Stimulated activated CD4-positive, alpha-beta T cell treated with anti-CD3 and anti-CD28 coated beads, Interleukin-1b, Interleukin-23, amount 100 ng/mL, for 48 hours (primary cell): ENCODE data around the gene NOB1.
A peak's percentile ranks its signal among the peaks of the same experiment; 100 is the strongest.

ENCODE experiments used
- DNase-seq: peaks from one replicate; pipeline ENCODE4 v3.0.0-alpha.2; 2020

Gene NOB1

GRCh38 chr16:69718111-69718764, 36.5 kb downstream of the NOB1 start:
- no peak for DNase-seq

DNA sequence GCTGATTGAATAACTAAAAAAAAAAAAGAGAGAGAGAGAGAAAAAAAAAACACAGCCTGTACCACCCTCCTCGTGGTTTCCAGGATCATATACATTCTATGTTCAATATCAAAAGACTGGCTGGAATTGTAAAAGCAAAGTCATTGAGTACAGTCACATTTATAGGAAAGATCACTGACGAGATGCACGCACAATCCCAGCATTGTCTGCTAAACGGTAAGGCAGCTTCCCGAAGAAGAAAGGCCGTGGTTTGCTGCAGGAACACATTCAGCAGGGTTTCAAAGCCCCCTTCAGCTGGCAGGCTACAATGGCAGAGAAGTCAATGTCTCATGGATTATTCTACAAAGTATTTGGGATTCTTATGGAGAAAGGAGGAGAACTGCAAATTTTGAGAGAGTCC, 37.7 kb downstream of the NOB1 start:
- no peak for DNase-seq

GRCh38 chr16:69712914-69713581, 41.7 kb downstream of the NOB1 start:
- DNase-seq, result no peak

GRCh38 chr16:69712277-69712676, 42.4 kb downstream of the NOB1 start:
- no peak for DNase-seq

DNA sequence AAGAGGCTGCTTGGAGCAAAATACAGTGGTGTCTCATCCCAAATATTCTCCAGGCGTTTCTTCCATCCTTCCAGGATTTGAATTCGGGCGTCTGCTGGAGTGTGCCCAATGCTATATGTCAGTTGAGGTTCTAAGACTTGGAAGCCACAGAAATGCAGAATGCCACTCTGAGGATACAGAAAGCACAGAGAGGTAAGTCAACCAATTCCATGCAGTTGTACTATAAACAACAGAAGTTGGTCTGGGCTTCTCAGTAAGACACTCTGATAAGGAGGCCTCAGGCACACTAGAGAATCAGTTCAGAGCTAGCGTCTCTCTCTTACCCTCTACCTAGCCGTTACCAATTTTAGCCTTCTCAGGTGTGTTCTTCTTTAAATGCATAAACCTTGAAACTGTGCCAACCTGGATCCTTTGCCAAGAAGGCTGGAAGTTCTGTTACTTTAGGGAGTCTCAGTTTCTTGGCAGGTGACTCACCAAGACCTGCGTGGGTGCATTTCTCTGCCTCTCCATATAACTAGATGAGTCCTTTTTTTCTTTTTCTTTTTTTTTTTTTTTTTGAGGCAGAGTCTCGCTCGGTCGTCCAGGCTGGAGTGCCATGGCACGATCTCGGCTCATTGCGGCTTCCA, 43.5 kb downstream of the NOB1 start:
- DNase-seq, result peak; percentile 24

- no peak for DNase-seq
These were observed 45.2 kb downstream of the NOB1 start for GRCh38 chr16:69709456-69710084.

DNA sequence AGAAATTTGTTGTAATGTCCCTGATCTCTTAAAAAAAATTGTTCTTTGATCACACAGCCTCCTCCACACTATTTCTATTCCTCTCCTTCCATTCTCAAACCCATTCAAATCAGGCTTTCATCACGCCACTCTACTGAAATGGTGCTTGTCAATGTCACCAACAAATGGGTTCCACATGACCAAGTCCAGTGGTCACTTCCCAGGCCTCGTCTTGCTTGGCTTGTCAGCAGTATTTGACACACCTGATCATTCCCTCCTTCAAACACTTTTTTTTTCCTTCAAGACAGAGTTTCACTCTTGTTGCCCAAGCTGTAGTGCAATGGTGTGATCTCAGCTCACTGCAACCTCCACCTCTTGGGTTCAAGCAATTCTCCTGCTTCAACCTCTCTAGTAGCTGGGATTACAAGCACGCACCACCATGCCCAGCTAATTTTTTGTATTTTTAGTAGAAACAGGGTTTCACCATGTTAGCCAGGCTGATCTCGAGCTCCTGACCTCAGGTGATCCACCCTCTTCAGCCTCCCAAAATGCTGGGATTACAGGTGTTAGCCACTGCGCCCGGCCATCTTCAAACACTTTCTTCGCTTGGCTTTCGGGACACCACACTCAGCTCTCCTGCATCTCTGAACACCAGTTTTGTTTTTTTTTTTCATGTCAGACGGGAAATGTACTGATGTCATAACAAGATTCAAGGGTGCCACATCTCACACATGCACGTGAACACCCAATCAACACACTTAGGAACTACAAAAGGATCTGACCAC, 46.6 kb downstream of the NOB1 start:
- DNase-seq, result no peak

GRCh38 chr16:69706975-69707340, 47.8 kb downstream of the NOB1 start:
- DNase-seq, result no peak

GRCh38 chr16:69706256-69706974, 48.3 kb downstream of the NOB1 start:
- DNase-seq, result no peak

DNA sequence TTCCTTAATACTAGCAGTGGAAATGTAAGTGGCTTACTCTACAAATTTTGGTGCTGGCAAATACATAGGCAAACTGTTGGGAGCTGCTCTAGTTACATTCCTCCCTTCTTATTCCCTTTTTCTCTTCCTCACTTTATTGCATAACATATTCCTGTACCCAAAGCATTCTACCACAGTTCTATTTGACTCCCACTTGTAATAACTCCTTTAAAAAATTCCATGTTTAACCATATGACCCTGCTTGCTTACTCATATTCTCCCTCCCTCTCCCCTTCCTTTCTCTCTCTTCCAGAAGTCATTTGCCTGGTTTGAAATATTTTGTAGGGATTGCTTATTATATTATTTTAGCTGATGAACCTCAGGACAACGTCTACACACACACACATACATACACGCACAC, 51.1 kb downstream of the NOB1 start:
- DNase-seq, result no peak

DNA sequence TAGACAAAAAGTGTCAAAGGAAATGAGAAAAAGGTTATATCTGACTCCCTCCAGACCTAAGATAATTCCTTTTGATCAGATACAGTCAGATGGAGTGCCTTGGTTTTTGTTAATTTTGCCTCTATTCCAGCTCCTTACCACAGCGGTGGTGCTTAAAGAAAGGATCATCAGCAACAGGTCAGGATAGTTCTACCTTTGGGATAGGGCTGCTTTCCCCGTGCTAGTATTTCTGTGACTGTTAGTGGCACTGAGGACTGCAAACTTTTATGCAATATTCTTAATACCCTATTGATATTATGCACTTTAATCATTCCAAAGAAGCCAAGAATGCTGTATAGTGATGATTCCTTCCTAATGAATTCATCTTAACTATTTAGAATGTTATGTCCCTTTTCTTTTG, 52.9 kb downstream of the NOB1 start:
- DNase-seq, result no peak

DNA sequence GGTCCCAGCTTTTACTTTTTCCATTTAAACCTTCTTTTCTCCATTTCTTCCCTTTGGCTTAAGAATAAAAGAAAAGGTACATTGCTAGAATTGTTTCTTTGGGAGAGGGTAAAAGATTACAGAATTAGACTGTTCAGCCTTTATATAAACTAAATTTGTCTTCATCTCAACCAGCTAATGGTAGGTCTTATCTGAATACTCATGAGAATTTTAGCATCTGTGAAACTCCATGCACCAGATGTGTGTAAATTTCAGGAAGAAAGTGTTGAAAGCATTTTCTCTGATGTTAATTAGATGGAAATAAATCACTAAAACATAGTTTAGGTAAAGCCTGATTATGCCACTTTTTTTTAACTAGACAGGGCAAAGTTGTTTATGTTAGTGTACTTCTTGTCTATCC, 53.3 kb downstream of the NOB1 start:
- DNase-seq, result no peak

- no peak for DNase-seq
These were observed 54.8 kb downstream of the NOB1 start for GRCh38 chr16:69699915-69700314.

DNA sequence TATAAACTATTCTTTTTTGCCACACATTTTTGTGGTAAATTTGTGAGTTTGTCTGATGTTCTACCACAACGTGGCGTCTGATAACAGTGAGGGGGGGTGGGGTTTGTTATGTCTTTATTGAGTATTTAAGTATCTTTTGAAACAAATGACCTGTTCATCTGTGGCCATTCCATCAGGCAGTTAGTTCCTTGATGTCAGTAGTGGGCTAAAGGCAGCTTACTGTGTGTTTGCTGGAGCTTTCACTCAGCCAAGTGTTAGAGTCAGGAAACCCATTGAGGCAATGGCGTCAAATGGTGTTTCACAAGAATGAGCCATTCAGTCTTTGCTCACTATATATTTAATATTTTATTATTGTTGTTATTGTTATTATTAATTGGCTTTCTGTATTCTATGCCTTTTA, 56.3 kb downstream of the NOB1 start:
- DNase-seq, result no peak

DNA sequence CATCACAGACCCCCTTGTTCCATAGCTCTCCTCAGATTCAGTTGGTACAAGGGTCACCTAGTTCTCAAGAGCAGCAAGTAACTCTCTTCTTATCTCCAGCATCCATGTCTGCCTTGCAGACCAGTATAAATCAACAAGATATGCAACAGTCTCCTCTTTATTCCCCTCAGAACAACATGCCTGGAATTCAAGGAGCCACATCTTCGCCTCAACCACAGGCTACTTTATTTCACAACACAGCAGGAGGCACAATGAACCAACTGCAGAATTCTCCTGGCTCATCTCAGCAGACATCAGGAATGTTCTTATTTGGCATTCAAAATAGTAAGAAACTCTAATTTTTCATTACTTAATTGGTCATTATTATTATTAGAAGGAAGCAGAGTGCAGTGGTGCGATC, 60.8 kb downstream of the NOB1 start:
- DNase-seq, result no peak

DNA sequence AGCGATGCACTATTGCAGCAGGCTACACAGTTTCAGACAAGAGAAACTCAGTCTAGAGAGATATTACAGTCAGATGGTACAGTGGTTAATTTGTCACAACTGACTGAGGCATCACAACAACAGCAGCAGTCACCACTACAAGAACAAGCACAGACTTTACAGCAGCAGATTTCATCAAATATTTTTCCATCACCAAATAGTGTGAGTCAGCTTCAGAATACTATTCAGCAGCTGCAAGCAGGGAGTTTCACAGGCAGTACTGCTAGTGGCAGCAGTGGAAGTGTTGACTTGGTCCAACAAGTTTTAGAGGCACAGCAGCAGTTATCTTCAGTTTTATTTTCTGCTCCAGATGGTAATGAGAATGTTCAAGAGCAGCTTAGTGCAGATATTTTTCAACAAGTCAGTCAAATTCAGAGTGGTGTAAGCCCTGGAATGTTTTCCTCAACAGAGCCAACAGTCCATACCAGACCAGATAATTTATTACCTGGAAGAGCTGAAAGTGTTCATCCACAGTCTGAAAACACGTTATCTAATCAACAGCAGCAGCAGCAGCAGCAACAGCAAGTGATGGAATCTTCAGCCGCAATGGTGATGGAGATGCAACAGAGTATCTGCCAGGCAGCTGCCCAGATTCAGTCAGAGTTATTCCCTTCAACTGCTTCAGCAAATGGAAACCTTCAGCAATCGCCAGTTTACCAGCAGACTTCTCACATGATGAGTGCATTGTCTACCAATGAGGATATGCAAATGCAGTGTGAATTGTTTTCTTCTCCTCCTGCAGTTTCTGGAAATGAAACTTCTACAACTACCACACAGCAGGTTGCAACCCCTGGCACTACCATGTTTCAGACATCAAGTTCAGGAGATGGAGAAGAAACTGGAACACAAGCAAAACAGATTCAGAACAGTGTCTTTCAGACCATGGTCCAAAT, 62.5 kb downstream of the NOB1 start:
- peak; percentile 11 for DNase-seq
